Tibial nerve (tissue), 4 donors: ENCODE measurements around the gene GBP7. TPM values are rescaled to one million over a fixed set of nuclear protein-coding genes. Genes with fewer than 3 reads are reported as not detected.
"Not testable (repeated sequence)": the region's sequence is repeated elsewhere in the genome, so short reads cannot be mapped to it uniquely, and the experiment has no call there.

Experiments
- DNase-seq, 2 donors: peaks; one replicate each; pipeline ENCODE4 v3.0.0-alpha.2; 2019; ENCODE audit warnings: low spot score in 2 of 2
- H3K27ac ChIP-seq, 4 donors: fragments of 200-600 bp; sonication (generic) in 3 of 4; one replicate each; pipeline ENCODE4 v1.5.1; 2017 to 2019; ENCODE audit warnings: mild to moderate bottlenecking in 1 of 4
- H3K27me3 ChIP-seq, 2 donors: fragments of 200-600 bp; sonication (generic) in 1 of 2; one replicate each; pipeline versions ENCODE4 v1.5.1 to v1.6.0; 2017 to 2019
- H3K36me3 ChIP-seq, 3 donors: fragments of 200-600 bp; sonication (generic); one replicate each; pipeline ENCODE4 v1.5.1; 2018 to 2019
- H3K4me1 ChIP-seq, 4 donors: fragments of 200-600 bp; sonication (generic) in 3 of 4; one replicate each; pipeline ENCODE4 v1.5.1; 2017 to 2019
- H3K4me3 ChIP-seq, 4 donors: fragments of 200-600 bp; sonication (generic) in 3 of 4; one replicate each; pipeline ENCODE4 v1.5.1; 2017 to 2019; ENCODE audit warnings: mild to moderate bottlenecking in 1 of 4, moderate library complexity in 1 of 4
- H3K9me3 ChIP-seq, 4 donors: fragments of 200-600 bp; sonication (generic) in 3 of 4; one replicate each; pipeline ENCODE4 v1.5.1; 2017 to 2019
- EP300 ChIP-seq, 2 donors: sonication (generic); formaldehyde crosslinking; IDR thresholded peaks; one replicate each; pipeline ENCODE4 v1.6.1; 2017; ENCODE audit warnings: antibody characterized with exemption in 2 of 2, mild to moderate bottlenecking in 1 of 2
- POLR2A ChIP-seq, 2 donors: fragments of 450-650 bp; IDR thresholded peaks; one replicate each; pipeline ENCODE4 v1.6.1; 2017; ENCODE audit warnings: antibody characterized with exemption in 2 of 2, mild to moderate bottlenecking in 2 of 2, moderate library complexity in 2 of 2
- WGBS, 2 donors: methylation state at CpG; one replicate each; pipeline ENCODE4 v1.1.5; 2018; 5-methylcytosine and 5-hydroxymethylcytosine counted together
- total RNA-seq, 4 donors: library from RNA; depleted of rRNA; stranded (reverse); fragments of >200 nt; gene quantifications; one replicate each; pipeline ENCODE4 v1.1.0, GENCODE V29; 2016
- TF ChIP-seq, protein P1 (sequence below), 5 experiments: fragments of 200-600 bp in 3 of 5; fragments of 450-650 bp in 2 of 5; sonication (generic) in 3 of 5; IDR thresholded peaks; one replicate each; pipeline ENCODE4 v1.5.1; 2016 to 2019; ENCODE audit warnings: antibody characterized with exemption in 5 of 5, mild to moderate bottlenecking in 3 of 5, moderate library complexity in 2 of 5

Gene GBP7
- total RNA-seq = not detected

- no peak for TF ChIP-seq EP300 (IDR thresholded peaks at IDR 0.05)
- TF ChIP-seq POLR2A (IDR thresholded peaks at IDR 0.05) = no peak
- TF ChIP-seq, protein P1, sequence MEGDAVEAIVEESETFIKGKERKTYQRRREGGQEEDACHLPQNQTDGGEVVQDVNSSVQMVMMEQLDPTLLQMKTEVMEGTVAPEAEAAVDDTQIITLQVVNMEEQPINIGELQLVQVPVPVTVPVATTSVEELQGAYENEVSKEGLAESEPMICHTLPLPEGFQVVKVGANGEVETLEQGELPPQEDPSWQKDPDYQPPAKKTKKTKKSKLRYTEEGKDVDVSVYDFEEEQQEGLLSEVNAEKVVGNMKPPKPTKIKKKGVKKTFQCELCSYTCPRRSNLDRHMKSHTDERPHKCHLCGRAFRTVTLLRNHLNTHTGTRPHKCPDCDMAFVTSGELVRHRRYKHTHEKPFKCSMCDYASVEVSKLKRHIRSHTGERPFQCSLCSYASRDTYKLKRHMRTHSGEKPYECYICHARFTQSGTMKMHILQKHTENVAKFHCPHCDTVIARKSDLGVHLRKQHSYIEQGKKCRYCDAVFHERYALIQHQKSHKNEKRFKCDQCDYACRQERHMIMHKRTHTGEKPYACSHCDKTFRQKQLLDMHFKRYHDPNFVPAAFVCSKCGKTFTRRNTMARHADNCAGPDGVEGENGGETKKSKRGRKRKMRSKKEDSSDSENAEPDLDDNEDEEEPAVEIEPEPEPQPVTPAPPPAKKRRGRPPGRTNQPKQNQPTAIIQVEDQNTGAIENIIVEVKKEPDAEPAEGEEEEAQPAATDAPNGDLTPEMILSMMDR (IDR thresholded peaks at IDR 0.05) = no peak
Observed at GRCh38 chr1:89175601-89176256, at the start of gene GBP7. TSS of gene GBP7 (minus strand) at chr1:89176003. CDS start at chr1:89171935, 4,068 bp downstream.

GRCh38 chr1:89221341-89221740, 45.5 kb upstream of the GBP7 start:
- Histone ChIP-seq H3K36me3 (no peaks in the 10 kb centered on the region), H3K4me1 (no peaks in the 10 kb centered on the region), H3K4me3 (no peak overlapping the region), H3K27me3 (no peaks in the 10 kb centered on the region), H3K9me3 (no peaks in the 10 kb centered on the region), H3K27ac (no peak overlapping the region)
- DNase-seq = no peak
- WGBS, 2 donors = 53 to 61% methylated on average over 1 of the region's 1 CpG
- no peak for TF ChIP-seq EP300 (IDR thresholded peaks at IDR 0.05)

More at GRCh38 chr1:89175601-89176256, at the start of gene GBP7:
- DNase-seq = no peak
- no peak within 1 kb of the TSS for H3K27ac ChIP-seq
- H3K4me3 ChIP-seq = no peak within 1 kb of the TSS
- H3K4me1 ChIP-seq = no peaks in the 10 kb centered on the region
- no peaks in the 10 kb centered on the region for H3K36me3 ChIP-seq
- H3K9me3 ChIP-seq = no peaks in the 10 kb centered on the region
- no peaks in the 10 kb centered on the region for H3K27me3 ChIP-seq

DNA sequence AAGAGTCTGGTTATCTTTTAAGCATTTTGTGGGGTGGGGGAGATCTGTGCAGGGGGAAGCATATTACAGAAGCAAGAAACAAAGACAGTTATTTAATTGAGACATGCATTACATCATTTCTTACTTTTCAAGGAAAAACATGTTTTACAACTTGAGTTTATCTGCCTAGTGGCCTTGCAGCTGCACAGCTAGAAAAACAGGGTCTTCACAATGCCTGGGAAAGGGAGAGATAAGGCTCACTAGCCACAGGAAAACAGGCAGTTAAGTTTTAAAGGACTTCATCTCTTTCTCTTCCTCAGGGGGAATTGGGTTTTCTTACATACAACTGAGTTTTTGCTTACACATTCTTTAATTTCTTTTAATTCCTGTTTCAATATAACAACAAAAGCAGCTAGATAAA, 44.0 kb upstream of the GBP7 start:
- not testable (repeated sequence) for H3K27ac ChIP-seq, H3K36me3 ChIP-seq, H3K9me3 ChIP-seq, H3K4me1 ChIP-seq, DNase-seq, H3K4me3 ChIP-seq, H3K27me3 ChIP-seq

GRCh38 chr1:89218941-89219340, 43.1 kb upstream of the GBP7 start:
- H3K36me3 ChIP-seq, H3K4me1 ChIP-seq, H3K4me3 ChIP-seq, H3K27ac ChIP-seq, H3K9me3 ChIP-seq, H3K27me3 ChIP-seq, DNase-seq: not testable (repeated sequence)
- 91 to 93% methylated on average over 3 of the region's 3 CpGs for WGBS, 2 donors

DNA sequence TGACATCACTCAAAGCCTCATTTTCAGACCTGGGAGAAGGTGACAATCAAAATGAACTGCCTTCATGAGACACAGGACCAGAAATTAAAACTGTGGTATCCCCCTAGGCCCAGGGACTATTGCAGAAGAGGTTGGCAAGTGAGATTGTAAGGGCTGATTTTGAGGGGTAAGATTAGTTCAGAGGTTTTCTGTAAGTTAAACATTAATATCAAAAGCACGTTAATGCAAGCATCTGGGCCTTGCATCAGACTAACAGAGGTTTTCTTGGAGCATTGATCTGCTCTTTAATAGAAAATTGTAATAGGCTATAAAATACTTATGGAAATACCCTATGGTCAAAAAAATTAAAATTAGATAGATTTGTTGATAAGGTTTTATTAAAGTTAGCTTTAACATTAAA, 37.5 kb upstream of the GBP7 start:
- H3K36me3 ChIP-seq = no peaks in the 10 kb centered on the region

DNA sequence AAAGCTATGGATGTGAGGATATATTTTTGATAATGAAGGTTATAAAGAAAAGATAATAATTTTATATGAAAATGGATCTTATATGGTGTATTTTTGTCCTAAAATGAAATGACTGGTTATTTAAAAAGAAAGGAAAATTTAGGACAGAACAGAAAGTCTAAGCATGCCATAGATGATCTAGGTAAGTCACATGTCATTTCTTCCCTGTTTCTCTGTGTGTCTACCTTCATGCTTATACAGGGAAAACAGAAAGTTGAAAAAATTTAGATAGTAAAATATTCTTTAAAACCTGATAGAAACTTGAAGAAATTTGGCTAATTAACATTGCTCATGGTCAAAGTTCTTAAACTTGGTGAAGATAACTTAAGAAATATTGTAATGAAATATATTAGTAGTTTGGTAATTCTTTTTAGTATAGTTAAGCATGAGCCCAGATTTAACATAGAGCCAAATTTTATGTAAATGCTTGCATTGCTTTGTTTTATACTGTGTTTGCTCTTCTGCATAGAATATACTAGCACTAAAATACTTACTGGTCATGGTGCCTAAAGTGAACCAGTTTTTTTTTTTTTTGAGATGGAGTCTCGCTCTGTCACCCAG, 35.3 kb upstream of the GBP7 start:
- no peak for DNase-seq
- H3K4me3 ChIP-seq = no peak overlapping the region
- H3K27me3 ChIP-seq = no peaks in the 10 kb centered on the region
- H3K27ac ChIP-seq = no peak overlapping the region
- no peaks in the 10 kb centered on the region for H3K4me1 ChIP-seq
- no peaks in the 10 kb centered on the region for H3K36me3 ChIP-seq
- WGBS, 2 donors = 95 to 97% methylated on average over 1 of the region's 1 CpG
- TF ChIP-seq EP300 (IDR thresholded peaks at IDR 0.05) (no peak), POLR2A (IDR thresholded peaks at IDR 0.05) (no peak)
- TF ChIP-seq, protein P1 (IDR thresholded peaks at IDR 0.05) = no peak
- H3K9me3 ChIP-seq = no peaks in the 10 kb centered on the region

More for the DNA sequence above, 37.5 kb upstream of the GBP7 start:
- Histone ChIP-seq H3K4me3 (no peak overlapping the region), H3K9me3 (no peaks in the 10 kb centered on the region), H3K4me1 (no peaks in the 10 kb centered on the region), H3K27me3 (no peaks in the 10 kb centered on the region), H3K27ac (no peak overlapping the region)
- TF ChIP-seq EP300 (IDR thresholded peaks at IDR 0.05) = no peak
- TF ChIP-seq POLR2A (IDR thresholded peaks at IDR 0.05) = no peak
- TF ChIP-seq, protein P1 (IDR thresholded peaks at IDR 0.05) = no peak
- WGBS, 2 donors = 86 to 94% methylated on average over 1 of the region's 1 CpG
- DNase-seq = no peak
